Amniotic stem cell (primary cell): Measurements from ENCODE around the gene UBE2L6.

Experiments
- DNase-seq: peaks from one replicate; lab custom pipeline; 2025; lab: John Stamatoyannopoulos, UW

The UBE2L6 gene

DNA sequence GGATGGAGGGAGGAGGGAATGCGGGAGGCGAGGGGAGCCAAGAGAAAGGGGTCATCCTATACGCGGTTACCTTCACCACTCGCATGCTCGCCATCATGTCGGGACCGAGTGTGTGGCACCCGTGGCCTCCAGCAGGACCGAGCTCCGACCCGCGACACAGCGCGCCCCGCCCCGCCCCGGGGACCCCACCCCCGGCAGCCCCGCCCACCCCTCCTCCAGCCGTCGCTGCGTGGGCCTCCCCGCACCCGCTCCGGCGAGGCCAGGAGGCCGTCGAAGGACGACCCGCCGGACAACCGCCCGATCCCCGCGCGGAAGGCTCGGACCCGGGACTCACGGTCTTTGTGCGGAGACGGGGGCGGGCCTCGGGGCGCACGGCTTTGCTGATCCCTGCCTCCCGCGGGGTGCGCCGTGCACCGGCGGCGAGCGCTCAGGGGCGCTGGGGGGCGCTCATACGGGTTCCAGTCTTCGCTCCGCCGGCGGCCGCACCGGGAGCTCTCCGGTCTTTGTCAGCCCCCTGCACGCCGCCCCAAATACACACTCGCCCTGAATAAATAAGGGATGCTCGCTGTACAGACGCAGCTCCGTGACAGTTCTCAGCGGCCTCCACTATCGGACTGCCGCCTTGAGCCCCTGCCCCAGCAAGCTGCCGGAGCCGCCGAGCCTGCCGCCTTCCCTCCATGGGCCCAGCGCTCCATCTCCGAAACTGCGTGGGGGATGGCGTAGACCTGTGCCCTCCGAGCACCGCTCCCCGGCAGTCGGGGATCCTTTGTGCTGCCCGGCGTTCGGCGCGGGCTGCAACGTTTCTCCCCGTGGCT lies at the start of gene UBE2L6:
Gene UBE2L6 (minus strand): TSS at position 158 of the 815 bp plus-strand sequence. CDS start 61 bp downstream, at position 97.
- DNase-seq = no peak

DNA sequence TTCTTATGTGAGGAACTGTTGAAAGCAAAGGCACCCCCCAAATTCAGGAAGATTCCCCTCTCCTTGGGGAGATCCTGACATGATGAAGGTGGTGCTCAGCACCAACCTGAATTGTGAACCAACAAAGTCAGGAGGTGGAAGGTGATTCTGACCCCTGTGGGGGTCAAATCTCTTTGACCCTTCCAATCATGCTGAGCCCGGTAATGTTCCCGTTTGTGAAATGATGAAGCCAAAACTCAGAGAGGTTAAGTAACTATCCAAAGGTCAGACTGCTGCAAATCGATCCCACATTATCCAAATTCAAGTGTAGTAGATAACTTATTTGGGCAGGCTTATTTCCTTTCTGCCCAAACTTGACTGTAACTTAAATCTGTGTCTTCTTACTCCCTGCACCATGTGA lies 49.1 kb upstream of the UBE2L6 start:
- no peak for DNase-seq

DNA sequence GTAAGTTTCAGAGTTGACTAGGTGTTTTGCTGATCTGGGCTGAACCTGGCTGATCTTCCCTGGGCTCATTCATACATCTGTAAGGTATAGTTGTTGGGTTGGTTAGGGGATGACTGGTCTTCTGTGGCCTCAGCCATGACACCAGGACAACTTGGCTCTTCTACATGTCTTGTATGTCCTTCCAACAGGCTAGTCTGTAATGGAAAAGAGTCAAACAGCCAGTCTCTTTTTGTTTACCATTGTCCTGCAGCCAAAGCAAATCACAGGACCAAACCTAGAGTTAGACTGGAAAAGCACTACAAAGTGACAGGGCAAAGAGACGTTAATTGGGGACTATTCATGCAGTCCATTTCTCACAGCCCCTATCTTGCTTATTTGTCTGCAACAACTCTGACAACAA lies 47.8 kb upstream of the UBE2L6 start:
- DNase-seq = no peak

DNA sequence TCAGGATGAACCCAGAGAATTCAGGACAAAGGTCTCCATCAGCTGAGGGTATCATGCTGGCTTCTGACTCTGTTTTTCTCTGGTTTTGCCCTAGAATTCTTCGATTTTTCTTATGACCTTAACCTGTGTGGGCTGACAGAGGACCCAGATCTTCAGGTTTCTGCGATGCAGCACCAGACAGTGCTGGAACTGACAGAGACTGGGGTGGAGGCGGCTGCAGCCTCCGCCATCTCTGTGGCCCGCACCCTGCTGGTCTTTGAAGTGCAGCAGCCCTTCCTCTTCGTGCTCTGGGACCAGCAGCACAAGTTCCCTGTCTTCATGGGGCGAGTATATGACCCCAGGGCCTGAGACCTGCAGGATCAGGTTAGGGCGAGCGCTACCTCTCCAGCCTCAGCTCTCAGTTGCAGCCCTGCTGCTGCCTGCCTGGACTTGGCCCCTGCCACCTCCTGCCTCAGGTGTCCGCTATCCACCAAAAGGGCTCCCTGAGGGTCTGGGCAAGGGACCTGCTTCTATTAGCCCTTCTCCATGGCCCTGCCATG lies 46.8 kb upstream of the UBE2L6 start:
- DNase-seq = no peak

DNA sequence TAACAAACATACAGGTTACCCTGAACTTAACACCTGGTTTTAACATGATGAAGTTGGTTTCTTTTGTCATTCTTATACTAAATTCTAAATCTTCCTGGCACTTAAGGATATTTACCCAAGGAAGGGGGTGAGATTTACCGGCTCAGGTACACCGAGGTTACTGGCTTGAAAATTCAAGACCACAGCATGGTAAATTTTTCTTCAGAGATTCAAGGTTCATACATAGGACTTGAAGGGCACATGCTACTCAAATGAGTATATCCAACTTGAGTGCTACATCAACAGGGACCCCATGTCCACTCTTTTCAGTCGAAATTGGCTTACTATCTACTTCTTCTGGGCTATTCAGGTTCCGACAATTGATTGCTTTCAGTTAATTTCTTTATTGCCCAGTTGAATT lies 42.7 kb upstream of the UBE2L6 start:
- DNase-seq = no peak

DNA sequence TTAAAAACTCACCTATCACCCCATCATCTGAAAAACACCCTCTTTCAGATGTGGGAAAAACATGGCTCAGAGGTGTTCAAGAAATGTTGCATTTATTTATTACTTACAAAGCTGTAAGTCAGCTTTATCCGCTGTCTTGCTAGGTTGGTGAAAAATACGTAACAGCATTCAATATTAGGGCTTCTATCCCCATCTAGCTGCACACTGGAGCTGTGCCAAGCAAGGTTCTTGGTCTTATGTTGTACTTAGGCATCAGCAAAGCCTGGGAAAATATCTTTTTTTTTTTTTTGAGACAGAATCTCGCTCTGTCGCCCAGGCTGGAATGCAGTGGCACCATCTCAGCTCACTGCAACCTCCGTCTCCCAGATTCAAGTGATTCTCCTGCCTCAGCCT lies 37.6 kb upstream of the UBE2L6 start:
- no peak for DNase-seq

GRCh38 chr11:57604296-57605027 lies 37.0 kb upstream of the UBE2L6 start:
- DNase-seq = no peak

GRCh38 chr11:57601297-57601696 lies 33.8 kb upstream of the UBE2L6 start:
- DNase-seq = no peak

- DNase-seq = no peak
Observed at GRCh38 chr11:57599381-57599780, 31.9 kb upstream of the UBE2L6 start.

GRCh38 chr11:57598831-57599155 lies 31.3 kb upstream of the UBE2L6 start:
- no peak for DNase-seq

DNA sequence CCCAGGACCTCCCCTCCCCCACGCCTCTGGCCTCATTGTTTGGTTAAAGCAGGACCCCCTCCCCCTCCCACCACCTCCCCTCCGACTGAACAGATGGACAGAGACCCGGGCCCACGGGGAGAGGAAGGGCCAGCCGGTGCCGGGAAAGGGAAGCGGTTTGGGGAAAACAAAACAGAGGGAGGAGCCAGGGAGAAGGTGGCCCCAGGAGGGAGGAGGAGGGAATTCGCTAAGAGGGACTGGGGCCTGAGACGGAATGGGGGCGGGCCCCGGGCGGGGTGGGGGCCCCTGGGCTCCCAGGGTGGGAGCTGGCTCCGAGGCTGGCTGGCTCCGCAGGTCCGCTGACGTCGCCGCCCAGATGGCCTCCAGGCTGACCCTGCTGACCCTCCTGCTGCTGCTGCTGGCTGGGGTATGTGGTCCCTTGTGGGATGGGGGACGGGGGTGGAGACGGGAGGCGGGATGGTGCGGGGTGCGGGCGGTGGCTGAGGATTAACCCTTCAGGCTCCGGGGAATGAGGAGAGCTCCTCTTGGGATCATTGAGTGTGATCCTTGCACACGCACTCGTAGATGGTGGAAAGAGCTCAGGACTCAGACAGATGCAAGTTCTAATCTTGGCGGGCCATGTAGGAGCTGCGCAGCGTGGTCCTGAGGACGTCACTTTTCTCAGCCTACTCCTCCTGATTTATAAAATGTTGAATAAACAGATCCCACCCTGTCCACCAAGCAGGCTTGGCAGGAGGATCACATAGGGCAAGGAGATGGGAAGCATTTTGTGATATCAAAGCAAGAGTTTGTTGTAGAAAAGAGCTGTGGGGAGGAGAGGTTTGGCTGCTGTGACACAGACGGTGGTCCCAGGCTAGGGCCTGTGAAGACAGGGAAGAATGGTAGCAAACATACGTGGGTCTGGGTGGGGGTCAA lies 30.7 kb upstream of the UBE2L6 start:
- DNase-seq = no peak

GRCh38 chr11:57597461-57597915 lies 30.0 kb upstream of the UBE2L6 start, which contains the start of gene SERPING1:
TSS of gene SERPING1 (plus strand) at chr11:57597685. CDS start at chr11:57598271, 586 bp downstream.
- DNase-seq = no peak

- no peak for DNase-seq
Observed at GRCh38 chr11:57596266-57596885, 28.9 kb upstream of the UBE2L6 start.

DNA sequence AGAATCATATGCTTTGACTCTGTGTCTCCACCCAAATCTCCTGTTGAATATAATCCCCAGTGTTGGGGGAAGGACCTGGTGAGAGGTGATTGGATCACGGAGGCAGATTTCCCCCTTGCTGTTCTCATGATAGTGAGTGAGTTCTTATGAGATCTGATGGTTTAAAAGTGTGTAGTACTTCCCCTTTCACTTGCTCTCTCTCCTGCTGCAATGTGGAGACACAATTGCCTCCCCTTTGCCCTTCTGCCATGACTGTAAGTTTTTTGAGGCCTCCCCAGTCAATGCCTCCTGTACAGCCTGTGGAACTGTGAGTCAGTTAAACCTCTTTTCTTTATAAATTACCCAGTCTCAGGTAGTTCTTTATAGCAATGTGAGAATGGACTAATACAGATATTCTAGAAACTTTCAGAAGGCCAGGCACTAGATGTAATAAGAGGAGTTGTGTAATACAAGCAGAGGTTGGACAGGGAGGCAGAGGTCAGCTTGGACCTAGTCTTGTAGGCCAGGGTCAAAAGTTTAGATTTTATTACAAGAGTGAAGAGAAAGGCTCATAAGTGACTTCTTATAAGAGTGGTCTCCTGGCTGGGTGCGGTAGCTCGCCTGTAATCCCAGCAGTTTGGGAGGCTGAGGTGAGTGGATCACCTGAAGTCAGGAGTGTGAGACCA lies 20.7 kb upstream of the UBE2L6 start:
- no peak for DNase-seq

- no peak for DNase-seq
Observed at GRCh38 chr11:57586711-57587245, 19.3 kb upstream of the UBE2L6 start.

DNA sequence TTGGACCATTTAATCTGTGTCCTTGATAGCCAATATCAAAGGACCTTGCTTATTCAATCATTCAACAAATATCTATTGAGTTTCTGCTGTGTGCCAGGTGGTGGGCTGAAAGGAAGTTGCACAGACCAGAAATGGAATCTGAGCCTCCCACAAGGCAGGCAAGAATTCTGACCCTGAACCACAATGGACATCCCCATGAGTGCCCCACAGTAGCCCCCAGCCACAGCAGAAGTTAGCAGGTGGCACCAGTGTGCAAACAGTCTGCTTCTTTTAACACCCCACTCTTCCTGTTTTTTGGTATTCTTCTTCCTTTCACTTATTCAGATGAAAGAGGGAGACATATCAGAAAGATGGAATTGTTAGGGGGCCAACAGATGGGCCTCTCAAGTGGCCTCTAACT lies 17.8 kb upstream of the UBE2L6 start:
- DNase-seq = no peak

- no peak for DNase-seq
Observed at GRCh38 chr11:57584341-57584740, 16.9 kb upstream of the UBE2L6 start.

DNA sequence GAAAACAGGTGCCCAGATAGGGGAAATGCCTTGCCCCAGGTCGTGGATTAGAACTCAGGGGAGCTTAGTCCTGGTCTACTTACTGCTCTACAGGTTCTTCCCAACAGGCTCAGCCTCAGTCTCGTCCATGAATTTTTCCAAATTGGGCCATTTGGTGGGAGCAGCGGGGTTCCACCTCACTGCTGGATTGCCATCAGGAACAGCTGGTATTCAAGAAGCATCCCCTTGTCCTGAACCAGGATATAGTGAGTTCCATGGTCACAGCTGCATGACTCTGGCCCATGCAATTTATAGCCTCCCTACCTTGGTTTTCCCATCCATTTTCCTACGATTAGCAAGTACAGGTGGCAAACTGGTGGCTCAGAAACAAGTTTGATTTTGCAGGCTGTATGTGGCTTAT lies 6.6 kb upstream of the UBE2L6 start:
- DNase-seq = no peak

DNA sequence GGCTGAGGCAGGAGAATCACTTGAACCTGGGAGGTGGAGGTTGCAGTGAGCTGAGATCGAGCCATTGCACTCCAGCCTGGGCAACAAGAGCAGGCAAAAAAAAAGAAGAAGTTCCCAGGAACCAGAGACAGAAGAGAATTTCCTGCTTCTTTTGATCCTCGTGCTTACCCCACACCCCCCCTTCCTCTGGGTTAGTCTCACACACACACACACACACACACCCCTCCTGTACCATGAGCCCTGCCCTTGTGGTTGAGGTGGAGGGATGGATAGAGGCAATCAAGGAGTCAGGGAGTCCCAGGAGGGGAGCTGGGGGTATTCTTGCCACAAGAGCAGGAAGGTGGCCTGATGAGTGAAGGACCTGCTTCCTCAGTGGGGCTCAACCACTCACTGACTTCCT lies 4.1 kb upstream of the UBE2L6 start:
- DNase-seq = no peak

DNA sequence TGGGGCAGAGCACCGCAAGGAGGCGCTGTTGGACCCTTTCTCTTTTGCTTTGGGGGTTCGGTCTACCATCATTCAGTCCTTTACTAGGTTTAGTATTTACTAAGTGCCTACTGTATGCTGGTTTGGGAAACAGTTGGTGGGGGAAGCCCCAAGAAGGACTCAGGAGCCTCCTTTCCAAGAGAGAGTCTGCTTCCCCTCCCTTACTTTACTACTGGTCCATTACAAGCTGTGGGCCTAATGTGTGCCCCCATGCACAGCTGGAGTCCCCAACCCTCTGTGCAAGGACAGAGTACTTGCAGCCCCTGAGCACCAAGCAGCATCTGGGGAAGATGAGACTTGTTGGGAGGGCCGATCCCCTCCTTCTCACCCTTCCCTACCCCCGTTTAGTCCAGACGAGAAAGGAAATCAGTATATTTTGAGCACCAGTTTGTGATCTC lies 876 bp upstream of the UBE2L6 start:
- peak; percentile 37 for DNase-seq
